NT2/D1 (cell line): Measurements from ENCODE around the gene GSTM2.

ENCODE experiments used
- SUZ12 ChIP-seq: IDR thresholded peaks from 2 replicates; pipeline ENCODE4 v1.6.1; 2011; ENCODE audit not compliant: insufficient read length, insufficient read depth; ENCODE audit errors: extremely low read depth
- ZNF274 ChIP-seq: IDR thresholded peaks from 2 replicates; pipeline ENCODE4 v1.6.1; 2011; ENCODE audit warnings: mild to moderate bottlenecking, low read depth, low read length

GRCh38 chr1:109689844-109690405 is 22.1 kb downstream of the GSTM2 start:
- TF ChIP-seq ZNF274, result no peak
- no peak for TF ChIP-seq SUZ12
